D341Med (cell line): Measurements from ENCODE around the gene TLR1.
"Not testable (repeated sequence)": the region's sequence is repeated elsewhere in the genome, so short reads cannot be mapped to it uniquely, and the experiment has no call there.

Source experiments
- DNase-seq: peaks from one replicate; pipeline ENCODE4 v3.0.0; 2012; ENCODE audit warnings: low spot score

TLR1 gene

GRCh38 chr4:38804654-38805295, at the start of gene TLR1:
TLR1 (minus strand) TSS chr4:38804791; CDS start chr4:38798831, 5,960 bp downstream.
- DNase-seq: no peak

- no peak for DNase-seq
These were observed 41.4 kb upstream of the TLR1 start for GRCh38 chr4:38846015-38846414.

GRCh38 chr4:38842994-38843393, 38.4 kb upstream of the TLR1 start:
- no peak for DNase-seq

- DNase-seq: no peak
These were observed 33.3 kb upstream of the TLR1 start for GRCh38 chr4:38837849-38838248.

GRCh38 chr4:38837334-38837733, 32.7 kb upstream of the TLR1 start:
- no peak for DNase-seq

- no peak for DNase-seq
These were observed 30.0 kb upstream of the TLR1 start for GRCh38 chr4:38834570-38834969.

- no peak for DNase-seq
These were observed 28.3 kb upstream of the TLR1 start for GRCh38 chr4:38832624-38833528.

GRCh38 chr4:38832206-38832605, 27.6 kb upstream of the TLR1 start:
- DNase-seq: no peak

- no peak for DNase-seq
These were observed 27.1 kb upstream of the TLR1 start for GRCh38 chr4:38831653-38832052.

- DNase-seq: no peak
These were observed 24.6 kb upstream of the TLR1 start for GRCh38 chr4:38829237-38829636.

GRCh38 chr4:38823766-38824165, 19.2 kb upstream of the TLR1 start:
- no peak for DNase-seq

GRCh38 chr4:38822748-38823303, 18.2 kb upstream of the TLR1 start:
- DNase-seq: no peak

GRCh38 chr4:38821739-38822138, 17.1 kb upstream of the TLR1 start:
- no peak for DNase-seq

GRCh38 chr4:38820329-38821061, 15.9 kb upstream of the TLR1 start:
- no peak for DNase-seq

- no peak for DNase-seq
These were observed 15.0 kb upstream of the TLR1 start for GRCh38 chr4:38819569-38819968.

- DNase-seq: no peak
These were observed 13.9 kb upstream of the TLR1 start for GRCh38 chr4:38818441-38818976.

GRCh38 chr4:38815885-38816782, 11.5 kb upstream of the TLR1 start:
- no peak for DNase-seq

- DNase-seq: no peak
These were observed 9.8 kb upstream of the TLR1 start for GRCh38 chr4:38814386-38814785.

- DNase-seq: no peak
These were observed 6.7 kb upstream of the TLR1 start for GRCh38 chr4:38811297-38811696.

- DNase-seq: not testable (repeated sequence)
These were observed 2.9 kb upstream of the TLR1 start for GRCh38 chr4:38807462-38807861.

GRCh38 chr4:38806251-38806650, 1.7 kb upstream of the TLR1 start:
- DNase-seq: not testable (repeated sequence)
